NK-92 (cell line): ENCODE measurements around the gene CYP4B1.

Experiments
- DNase-seq: peaks from one replicate; lab custom pipeline; 2025; ENCODE audit not compliant: unreplicated experiment; lab: John Stamatoyannopoulos, UW

CYP4B1 gene

GRCh38 chr1:46793126-46793525 is 5.7 kb upstream of the CYP4B1 start:
- DNase-seq, result no peak

DNA sequence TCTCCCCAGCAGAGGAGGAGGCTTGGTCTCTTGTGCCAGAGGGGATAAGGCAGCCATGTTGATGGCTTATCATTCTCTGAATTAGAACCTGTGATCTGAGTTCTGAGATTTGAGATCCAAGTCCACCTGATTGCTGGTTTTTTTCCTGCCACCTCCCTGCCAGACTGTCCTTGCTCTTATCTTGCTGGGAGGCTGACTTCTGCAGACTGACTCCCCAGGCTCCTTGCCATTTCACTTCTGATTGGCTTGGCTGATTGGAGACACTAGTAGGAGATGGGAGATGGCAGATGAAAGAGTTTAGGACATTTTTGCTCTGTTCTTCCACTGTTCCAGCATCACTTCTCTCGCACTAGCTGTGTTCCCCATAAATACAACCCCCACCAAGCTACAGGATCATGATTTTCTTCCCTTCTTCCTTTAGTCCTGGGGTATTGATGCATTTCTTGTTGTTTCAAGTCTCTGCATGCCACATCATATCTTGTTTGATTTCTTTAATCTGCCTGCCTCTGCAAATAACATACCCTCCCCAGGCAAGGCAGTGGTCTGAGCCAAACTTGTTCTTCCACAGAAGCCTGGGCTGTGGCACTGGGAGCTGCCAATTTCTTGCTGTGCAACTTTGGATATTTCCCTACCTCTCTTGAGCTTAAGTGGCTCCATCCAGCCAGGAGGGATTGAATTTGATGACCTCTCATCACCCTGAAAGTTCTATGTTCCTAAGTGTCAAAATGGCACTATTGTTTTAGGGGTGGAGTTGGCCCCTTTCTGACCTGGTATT is 963 bp upstream of the CYP4B1 start:
- no peak for DNase-seq

DNA sequence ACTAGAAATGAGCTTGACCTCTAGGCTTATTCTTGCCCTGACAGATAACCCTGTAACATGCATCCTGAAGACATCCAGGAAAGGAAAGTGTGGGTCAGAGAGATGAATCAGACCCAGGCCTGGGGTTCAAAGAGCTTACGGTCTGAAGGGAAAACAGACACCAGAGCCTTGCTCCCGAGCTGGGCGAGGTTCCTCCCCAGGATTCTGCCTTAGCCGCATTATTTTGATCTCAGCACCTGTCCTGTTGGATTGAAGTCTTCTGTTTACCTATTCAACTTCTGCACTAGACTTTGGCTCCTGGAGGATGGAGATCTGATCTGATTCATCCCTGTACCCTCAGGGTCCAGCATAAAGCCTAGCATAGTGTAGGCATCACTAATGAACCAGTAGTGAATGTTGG is 1.9 kb downstream of the CYP4B1 start:
- DNase-seq, result no peak

DNA sequence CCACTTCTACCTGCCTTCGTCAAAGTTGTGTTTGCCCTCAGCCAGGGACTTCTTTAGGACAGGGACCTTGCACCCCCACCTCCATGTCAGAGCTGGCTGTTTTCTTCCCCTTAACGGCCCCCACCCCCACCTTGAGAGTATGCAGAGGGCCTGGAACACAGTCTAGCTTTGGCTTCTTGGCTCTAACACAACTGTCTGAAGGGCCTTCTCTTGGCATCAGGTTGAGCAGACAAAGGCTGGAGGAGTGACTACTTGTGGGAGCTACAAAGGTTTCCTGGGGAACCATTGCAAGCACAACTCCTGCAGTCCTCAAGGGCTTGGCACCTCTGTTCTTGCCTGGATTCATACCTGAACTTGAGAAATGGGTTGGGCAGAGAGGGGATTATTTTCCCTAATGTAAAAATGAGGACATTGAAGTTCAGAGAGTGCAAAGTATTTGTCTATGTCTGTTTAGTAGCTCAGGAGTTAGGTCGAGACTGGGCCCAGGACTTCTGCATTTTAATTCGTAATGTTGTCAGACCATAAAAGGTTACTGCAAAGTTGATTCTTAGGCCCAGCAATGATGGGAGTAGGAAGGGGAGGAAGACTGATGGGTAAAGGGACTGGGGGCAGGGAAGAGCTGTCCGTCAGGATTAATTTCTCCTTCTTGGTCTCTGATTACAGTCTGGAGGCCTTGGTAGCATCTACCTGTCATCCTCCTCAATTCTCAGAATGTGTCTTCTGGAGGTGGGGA is 2.6 kb downstream of the CYP4B1 start:
- DNase-seq, result no peak

GRCh38 chr1:46802081-46802480 is 3.2 kb downstream of the CYP4B1 start:
- DNase-seq, result no peak

- no peak for DNase-seq
These were observed 4.2 kb downstream of the CYP4B1 start for GRCh38 chr1:46802901-46803574.

GRCh38 chr1:46804027-46804889 is 5.4 kb downstream of the CYP4B1 start:
- DNase-seq, result no peak

DNA sequence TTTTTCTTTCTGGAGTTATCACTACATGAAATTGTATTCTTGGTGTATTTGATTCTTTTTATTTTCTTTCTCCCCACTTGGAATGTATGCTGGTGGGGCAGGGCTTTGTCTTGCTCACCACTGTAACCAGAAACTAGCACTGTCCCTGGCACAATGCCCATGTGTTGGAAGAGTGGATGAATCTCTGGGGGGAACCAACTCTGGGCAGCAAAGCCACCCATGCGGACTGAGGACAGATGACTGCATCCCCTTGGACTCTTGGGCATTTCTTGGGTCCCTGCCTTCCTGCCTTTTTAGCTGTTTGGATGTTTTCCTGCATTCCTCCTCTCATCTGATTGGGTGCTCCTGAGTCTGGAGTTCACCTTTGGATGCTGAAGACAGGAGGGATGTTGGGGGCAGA is 6.1 kb downstream of the CYP4B1 start:
- DNase-seq, result no peak

DNA sequence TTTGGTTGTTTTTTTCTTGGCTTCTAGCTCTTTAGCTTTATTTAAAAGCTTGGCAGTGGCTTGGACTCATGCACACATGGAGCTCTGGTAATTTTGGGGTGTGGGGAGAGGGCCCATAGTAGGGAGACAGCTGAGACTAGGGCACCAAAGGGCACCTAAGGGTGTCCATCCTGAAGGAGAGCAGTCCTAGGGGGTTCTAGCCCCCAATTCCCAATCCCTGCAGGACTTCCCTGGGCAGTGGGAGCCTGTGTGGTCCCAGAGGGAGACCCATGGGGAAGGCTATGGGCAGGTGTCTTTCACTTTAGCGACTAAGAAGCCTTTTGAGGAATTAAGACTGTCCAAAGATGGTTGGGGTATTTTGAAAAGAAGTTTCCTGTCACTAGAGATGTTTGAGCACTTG is 6.9 kb downstream of the CYP4B1 start:
- no peak for DNase-seq

DNA sequence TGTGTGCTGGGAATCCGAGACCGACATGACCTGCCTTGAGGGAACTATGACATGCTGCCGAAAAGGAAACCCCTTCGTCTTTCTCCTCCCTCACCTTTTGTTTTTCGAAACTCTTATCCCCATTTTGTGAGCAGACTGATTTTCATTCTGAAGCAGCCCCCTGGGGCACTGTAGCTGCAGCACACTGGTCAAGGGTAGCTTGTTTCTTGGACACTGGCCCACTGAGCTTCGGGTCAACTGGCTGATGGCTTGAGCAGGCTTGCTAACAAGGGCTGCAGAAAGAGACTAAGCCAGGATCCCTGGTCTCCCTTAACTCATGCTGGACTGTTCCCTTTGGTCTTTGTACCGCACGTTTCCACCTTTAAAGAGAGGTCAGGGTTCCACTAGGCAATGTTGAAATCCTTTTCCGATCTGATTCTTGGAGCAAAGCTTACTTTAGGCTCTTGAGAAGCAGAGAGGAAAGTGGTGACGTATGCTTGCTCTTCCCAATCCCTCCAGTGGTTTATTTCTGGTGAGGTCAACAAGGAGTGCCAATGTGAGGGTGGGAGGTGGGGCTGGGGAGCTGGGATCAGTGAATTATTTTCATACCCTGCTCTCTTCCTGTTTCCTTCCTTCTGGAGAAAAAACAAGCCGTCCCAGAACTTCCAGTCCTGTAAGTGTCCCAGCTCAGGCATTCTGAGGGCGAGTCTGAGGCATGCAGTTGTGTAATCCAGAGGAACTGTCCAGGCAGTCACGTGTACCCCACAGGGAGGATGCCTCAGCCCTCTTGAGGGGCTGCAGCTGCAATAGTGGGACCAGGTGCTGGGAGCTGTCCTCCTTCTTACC is 7.6 kb downstream of the CYP4B1 start:
- DNase-seq, result no peak

GRCh38 chr1:46807046-46807972 is 8.5 kb downstream of the CYP4B1 start:
- no peak for DNase-seq

DNA sequence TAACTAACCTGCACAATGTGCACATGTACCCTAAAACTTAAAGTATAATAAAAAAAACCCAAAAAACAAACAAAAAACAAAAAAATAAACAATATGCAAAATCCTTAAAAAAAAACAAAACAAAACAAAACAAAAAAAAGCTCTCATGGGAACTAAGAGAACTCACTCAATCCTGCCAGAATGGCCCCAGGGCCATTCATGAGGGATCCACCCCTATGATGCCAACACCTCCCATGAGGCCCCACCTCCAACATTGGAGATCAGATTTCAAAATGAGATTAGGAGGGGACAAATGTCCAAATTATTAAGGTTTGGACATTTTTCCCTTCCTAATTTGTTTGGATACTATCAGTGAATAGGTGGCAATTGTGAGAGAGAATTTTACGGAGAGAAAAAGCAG is 10.2 kb downstream of the CYP4B1 start:
- no peak for DNase-seq

DNA sequence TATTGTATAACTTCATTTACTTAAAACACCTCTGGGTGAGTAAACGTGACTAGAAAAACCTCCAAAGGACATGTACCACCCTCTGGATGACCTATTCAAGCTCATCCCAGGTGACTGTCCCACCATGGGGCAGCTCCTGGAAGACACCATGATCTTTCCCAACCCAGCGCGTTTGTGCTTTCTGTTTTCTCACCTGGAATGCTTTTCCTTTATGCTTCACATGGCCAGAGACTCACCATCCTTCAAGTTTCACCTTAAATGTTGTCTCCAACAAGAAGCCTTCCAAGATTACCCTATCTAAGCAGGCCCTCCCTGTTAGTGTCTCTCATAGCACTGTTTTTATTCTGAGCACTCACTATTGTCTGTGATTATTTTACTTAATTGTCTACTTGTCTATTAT is 11.1 kb downstream of the CYP4B1 start:
- no peak for DNase-seq

DNA sequence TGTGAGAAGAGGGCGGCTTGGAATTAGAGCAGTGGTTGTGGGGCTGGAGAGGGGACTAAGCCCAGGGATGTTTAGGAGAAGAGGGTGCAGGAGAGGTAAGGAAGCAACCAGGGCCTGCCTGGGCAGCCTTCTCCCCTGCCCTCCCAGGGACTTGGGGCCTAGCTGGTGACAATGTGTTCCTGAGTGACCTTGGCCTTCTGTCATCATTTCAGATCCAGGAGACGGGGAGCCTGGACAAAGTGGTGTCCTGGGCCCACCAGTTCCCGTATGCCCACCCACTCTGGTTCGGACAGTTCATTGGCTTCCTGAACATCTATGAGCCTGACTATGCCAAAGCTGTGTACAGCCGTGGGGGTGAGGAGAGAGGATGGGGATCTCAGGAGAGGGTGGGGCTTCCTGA is 11.8 kb downstream of the CYP4B1 start:
- no peak for DNase-seq

GRCh38 chr1:46811053-46811452 is 12.2 kb downstream of the CYP4B1 start:
- DNase-seq, result no peak

- DNase-seq, result no peak
These were observed 13.5 kb downstream of the CYP4B1 start for GRCh38 chr1:46812065-46812963.

GRCh38 chr1:46812996-46813857 is 14.4 kb downstream of the CYP4B1 start:
- DNase-seq, result no peak
